Common myeloid progenitor, CD34-positive (primary cell): ENCODE data around the gene SORT1.
A peak's percentile ranks its signal among the peaks of the same experiment; 100 is the strongest.

ENCODE experiments used
- CTCF ChIA-PET: fragments of 350-600 bp; sonication (Branson Sonifier 250); formaldehyde crosslinking; loops from one replicate; lab custom pipeline; 2021; ENCODE audit warnings: antibody characterized with exemption; lab: Charles Lee
- POLR2A ChIA-PET: fragments of 350-600 bp; sonication (Branson Sonifier 250); formaldehyde crosslinking; loops from one replicate; lab custom pipeline; 2021; ENCODE audit warnings: antibody characterized with exemption; lab: Charles Lee
- DNase-seq, 3 donors: peaks; one replicate each; pipeline versions ENCODE4 v3.0.0 to v3.0.0-alpha.2; 2013
- H3K27ac ChIP-seq, 2 experiments: 1 replicate in 1 of 2; 2 replicates in 1 of 2; pipeline ENCODE4 v1.7.0; 2013; ENCODE audit warnings: inconsistent platforms in 2 of 2, low read length in 2 of 2, mild to moderate bottlenecking in 2 of 2, low read depth in 1 of 2, moderate library complexity in 1 of 2; ENCODE audit not compliant: severe bottlenecking in 2 of 2, insufficient read depth in 1 of 2, poor library complexity in 1 of 2
- H3K27me3 ChIP-seq, 5 experiments: replicated peaks in 2 of 5; 1 replicate in 3 of 5; 2 replicates in 2 of 5; pipeline versions ENCODE4 v1.6.1 to v1.7.0; 2013; ENCODE audit warnings: low read length in 4 of 5, mild to moderate bottlenecking in 2 of 5, moderate library complexity in 2 of 5, inconsistent platforms in 1 of 5; ENCODE audit not compliant: insufficient read depth in 5 of 5, control insufficient read depth in 4 of 5
- H3K36me3 ChIP-seq, 4 experiments: 1 replicate in 2 of 4; 2 replicates in 2 of 4; pipeline versions ENCODE4 v1.6.1 to v1.7.0; 2013; ENCODE audit warnings: low read length in 3 of 4, control low read depth in 1 of 4, mild to moderate bottlenecking in 1 of 4; ENCODE audit not compliant: control insufficient read depth in 4 of 4, insufficient read depth in 4 of 4
- H3K4me1 ChIP-seq, 4 experiments: 1 replicate in 3 of 4; 2 replicates in 1 of 4; pipeline versions ENCODE4 v1.6.1 to v1.7.1; 2013; ENCODE audit warnings: low read length in 3 of 4, mild to moderate bottlenecking in 3 of 4, control low read depth in 1 of 4, inconsistent platforms in 1 of 4, moderate library complexity in 1 of 4; ENCODE audit not compliant: control insufficient read depth in 4 of 4, insufficient read depth in 4 of 4; ENCODE audit errors: control extremely low read depth in 1 of 4
- H3K4me3 ChIP-seq, 7 experiments: 1 replicate in 4 of 7; 2 replicates in 3 of 7; pipeline versions ENCODE4 v1.5.1 to v1.7.0; 2013; ENCODE audit warnings: mild to moderate bottlenecking in 7 of 7, low read length in 6 of 7, moderate library complexity in 6 of 7, inconsistent platforms in 2 of 7, low read depth in 2 of 7, control low read depth in 1 of 7; ENCODE audit not compliant: insufficient read depth in 4 of 7, control insufficient read depth in 1 of 7; ENCODE audit errors: extremely low read depth in 1 of 7
- H3K9me3 ChIP-seq, 5 experiments: 1 replicate in 4 of 5; 2 replicates in 1 of 5; pipeline versions ENCODE4 v1.6.1 to v1.7.1; 2013; ENCODE audit warnings: low read length in 4 of 5, mild to moderate bottlenecking in 2 of 5, inconsistent platforms in 1 of 5, low read depth in 1 of 5, moderate library complexity in 1 of 5; ENCODE audit not compliant: control insufficient read depth in 4 of 5, insufficient read depth in 2 of 5; ENCODE audit errors: control extremely low read depth in 1 of 5
- WGBS: methylation state at CpG from one replicate; pipeline ENCODE4 v1.1.5; 2013; ENCODE audit not compliant: insufficient coverage; 5-methylcytosine and 5-hydroxymethylcytosine counted together

The SORT1 gene

DNA sequence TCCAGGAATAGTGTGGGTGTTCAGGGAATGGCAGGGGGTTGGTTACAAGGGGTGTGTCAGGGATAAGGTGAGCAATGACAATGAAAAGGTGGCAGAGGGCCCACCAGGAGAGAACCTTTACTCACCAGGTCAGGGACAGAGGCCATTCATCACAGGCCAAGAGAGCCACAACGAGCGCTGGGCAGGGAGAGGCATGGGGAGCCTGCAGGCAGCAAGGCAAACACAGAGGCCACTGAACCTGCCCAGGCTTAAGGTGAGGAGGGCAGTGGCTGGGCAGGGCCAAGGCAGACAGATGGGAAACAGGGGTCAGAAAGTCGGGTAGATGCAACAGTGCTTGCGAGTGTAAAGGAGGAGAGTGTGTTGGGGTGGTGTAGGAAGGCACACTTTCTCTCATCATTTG, 62.6 kb downstream of the SORT1 start:
- 100% methylated on average over 2 of the region's 4 CpGs for WGBS
- Histone ChIP-seq H3K27ac (no peak overlapping the region), H3K4me1 (no peaks in the 10 kb centered on the region), H3K9me3 (peaks cover 0 to 14% (median 1%) of the 10 kb centered on the region in 5 experiments), H3K4me3 (no peak overlapping the region), H3K36me3 (peaks cover under 1 to 29% (median 8%) of the 10 kb centered on the region in 4 experiments), H3K27me3 (no peaks in the 10 kb centered on the region)
- no peak for DNase-seq
- CTCF ChIA-PET, result no interaction called here
- POLR2A ChIA-PET, result no interaction called here

DNA sequence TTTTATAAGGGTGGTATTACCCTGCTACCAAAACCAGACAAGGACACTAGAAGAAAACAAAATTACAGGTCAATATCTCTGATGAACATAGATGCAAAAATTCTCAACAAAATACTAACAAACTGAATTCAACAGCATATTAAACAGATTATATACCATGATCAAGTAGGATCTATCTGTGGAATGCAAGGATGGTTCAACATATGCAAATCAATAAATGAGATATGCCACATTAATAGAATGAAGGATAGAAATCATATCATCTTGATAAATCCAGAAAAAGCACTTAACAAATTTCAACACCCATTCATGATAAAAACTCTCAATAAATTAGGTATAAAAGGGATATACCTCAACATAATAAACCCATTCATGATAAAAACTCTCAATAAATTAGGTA, 66.6 kb downstream of the SORT1 start:
- ChIA-PET POLR2A (no interaction called here), CTCF (no interaction called here)
- H3K36me3 ChIP-seq, result peaks cover 0 to 28% (median 6%) of the 10 kb centered on the region in 4 experiments
- H3K4me1 ChIP-seq, result no peaks in the 10 kb centered on the region
- peak in 2 of 3 donors; percentile 8 for DNase-seq
- peaks cover 0 to 17% (median 4%) of the 10 kb centered on the region in 5 experiments for H3K9me3 ChIP-seq
- no peak overlapping the region for H3K27ac ChIP-seq
- H3K4me3 ChIP-seq, result no peak overlapping the region
- no peaks in the 10 kb centered on the region for H3K27me3 ChIP-seq

DNA sequence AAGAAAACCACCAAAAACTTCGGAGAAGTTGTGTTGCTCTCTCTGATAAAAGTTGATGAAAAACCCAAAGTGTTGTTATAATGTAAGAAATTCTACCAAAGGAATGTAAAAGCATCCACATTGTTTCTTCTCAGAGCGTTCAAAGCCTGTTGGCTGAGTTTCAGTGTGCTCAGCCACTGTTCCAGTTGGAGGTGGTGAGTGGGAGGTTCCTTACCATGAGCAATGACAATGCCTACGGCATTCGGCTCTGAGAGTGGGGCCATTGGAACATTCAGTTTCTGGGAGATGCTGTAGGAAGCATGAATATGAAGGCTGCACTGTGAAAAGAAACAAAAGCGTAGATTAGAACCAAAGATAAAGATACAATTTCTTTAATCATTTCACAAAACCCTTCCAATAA, 70.4 kb downstream of the SORT1 start:
- no peak for DNase-seq
- Histone ChIP-seq H3K4me1 (no peaks in the 10 kb centered on the region), H3K27me3 (no peaks in the 10 kb centered on the region), H3K4me3 (no peak overlapping the region), H3K27ac (no peak overlapping the region), H3K9me3 (peaks cover 0 to 15% (median 3%) of the 10 kb centered on the region in 5 experiments), H3K36me3 (peaks cover 0 to 33% (median 5%) of the 10 kb centered on the region in 4 experiments)
- ChIA-PET POLR2A (interaction anchor here (0.6 kb wide), 1 partner anchor 119 kb away, joined by 3 read pairs; no protein-coding TSS in a partner anchor), CTCF (no interaction called here)
- WGBS, result 100% methylated on average over 1 of the region's 5 CpGs

DNA sequence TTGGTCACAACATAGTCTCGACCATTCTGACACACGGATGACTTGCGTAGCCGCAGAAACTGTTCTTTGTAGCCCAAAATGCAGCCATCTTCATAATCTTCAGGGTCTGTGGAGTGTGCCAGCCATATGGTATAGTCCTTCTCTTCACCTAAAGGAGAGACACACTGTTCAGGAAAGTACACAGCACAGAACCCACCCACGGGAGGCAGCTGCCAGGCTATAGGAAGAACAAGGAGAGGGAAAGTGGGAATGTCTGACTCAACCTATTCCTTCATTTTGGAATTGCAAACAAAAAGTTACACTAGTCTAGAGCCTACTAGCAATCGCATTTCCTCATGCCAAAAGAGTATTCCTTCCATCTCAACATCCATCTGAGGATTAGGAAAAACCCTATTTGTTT, 74.7 kb downstream of the SORT1 start:
- Histone ChIP-seq H3K4me3 (no peak overlapping the region), H3K27me3 (no peaks in the 10 kb centered on the region), H3K36me3 (peaks cover 0 to 42% (median 4%) of the 10 kb centered on the region in 4 experiments), H3K9me3 (no peaks in the 10 kb centered on the region), H3K4me1 (no peaks in the 10 kb centered on the region), H3K27ac (no peak overlapping the region)
- POLR2A ChIA-PET, result interaction anchor here (0.6 kb wide), 1 partner anchor 19 kb away, joined by 4 read pairs; no protein-coding TSS in a partner anchor
- DNase-seq, result no peak
- CTCF ChIA-PET, result interaction anchor here (1.2 kb wide), 1 partner anchor 18 kb away, joined by 3 read pairs; no protein-coding TSS in a partner anchor
- 100% methylated on average over 4 of the region's 6 CpGs for WGBS

DNA sequence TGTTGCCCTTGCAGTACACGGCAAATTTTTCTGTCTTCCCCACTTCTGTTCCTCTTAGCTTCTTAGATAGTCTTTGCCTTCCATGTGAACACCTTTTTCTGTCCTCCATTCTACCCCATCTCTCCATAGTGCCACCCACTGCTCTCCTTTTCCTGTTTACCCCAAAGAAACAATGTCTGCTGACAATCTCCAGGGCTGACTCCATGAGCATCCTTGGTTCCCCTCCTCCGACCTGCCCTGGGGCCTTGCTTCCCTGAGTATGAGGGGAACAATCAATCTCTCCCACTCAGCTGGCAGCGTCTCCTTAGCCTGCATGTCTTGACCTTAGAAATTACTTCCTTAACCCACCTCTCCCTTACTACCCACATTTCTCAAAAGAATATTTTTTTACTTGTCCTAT, 78.6 kb downstream of the SORT1 start:
- Histone ChIP-seq H3K27me3 (no peaks in the 10 kb centered on the region), H3K27ac (no peak overlapping the region), H3K36me3 (peaks cover 0 to 43% (median 1%) of the 10 kb centered on the region in 4 experiments), H3K9me3 (no peaks in the 10 kb centered on the region), H3K4me3 (no peak overlapping the region), H3K4me1 (no peaks in the 10 kb centered on the region)
- POLR2A ChIA-PET, result no interaction called here
- CTCF ChIA-PET, result interaction anchor here (3.9 kb wide), 1 partner anchor 11 kb away, joined by 17 read pairs; the partner anchor contains the start of gene MYBPHL
- DNase-seq, result no peak
- WGBS, result 93% methylated on average over 3 of the region's 3 CpGs

DNA sequence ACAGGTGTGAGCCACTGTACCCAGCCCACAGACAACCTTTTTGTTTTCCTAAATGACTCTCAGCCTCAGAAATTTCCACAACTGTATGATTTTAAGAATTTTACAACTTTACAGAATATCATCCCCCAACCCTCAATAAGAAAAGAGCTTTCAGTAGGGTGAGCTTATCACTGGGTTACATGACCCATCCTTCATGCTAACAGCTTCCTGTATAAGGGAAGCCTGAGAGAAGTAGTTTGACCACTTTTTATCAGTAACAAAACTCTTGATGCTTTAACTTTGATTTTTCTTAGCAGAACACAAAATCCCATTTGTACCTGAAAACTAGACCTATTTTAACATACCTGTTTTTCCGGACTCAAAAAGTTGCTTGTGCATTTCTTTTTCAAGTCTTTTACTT, 81.2 kb downstream of the SORT1 start:
- H3K27me3 ChIP-seq, result no peaks in the 10 kb centered on the region
- POLR2A ChIA-PET, result interaction anchor here (0.6 kb wide), 1 partner anchor 21 kb away, joined by 3 read pairs; no protein-coding TSS in a partner anchor
- peaks cover 0 to 35% (median 1%) of the 10 kb centered on the region in 4 experiments for H3K36me3 ChIP-seq
- no peak overlapping the region for H3K27ac ChIP-seq
- DNase-seq, result peak; percentile 9 to 64 (median 38)
- H3K9me3 ChIP-seq, result no peaks in the 10 kb centered on the region
- WGBS, result 100% methylated on average over 1 of the region's 1 CpG
- peaks cover 0 to 2% (median 0%) of the 10 kb centered on the region in 4 experiments for H3K4me1 ChIP-seq
- CTCF ChIA-PET, result interaction anchor here (3.9 kb wide), 1 partner anchor 9 kb away, joined by 17 read pairs; the partner anchor contains the start of gene MYBPHL
- H3K4me3 ChIP-seq, result no peak overlapping the region

DNA sequence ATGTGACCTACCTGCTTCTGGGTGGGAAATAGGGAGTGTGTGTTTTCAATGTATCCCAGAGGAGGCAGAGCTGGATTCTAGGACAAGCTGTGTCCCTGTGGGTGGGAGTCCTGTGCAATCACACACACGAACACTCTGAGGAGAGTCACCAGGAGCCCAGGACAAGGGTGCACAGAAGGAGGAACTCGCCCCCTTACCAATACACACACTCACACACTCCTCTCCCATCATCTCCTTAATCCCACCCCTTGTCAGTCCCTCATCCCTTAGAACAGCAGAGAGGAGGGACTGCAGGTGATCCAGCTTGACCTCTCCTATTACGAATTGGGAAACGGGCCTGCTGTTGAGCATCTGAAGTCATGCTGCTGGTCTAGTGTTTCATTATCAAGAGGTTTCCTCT, 82.4 kb downstream of the SORT1 start:
- CTCF ChIA-PET, result interaction anchor here (3.9 kb wide), 1 partner anchor 7 kb away, joined by 17 read pairs; the partner anchor contains the start of gene MYBPHL

More for the DNA sequence above, 82.4 kb downstream of the SORT1 start:
- Histone ChIP-seq H3K9me3 (no peaks in the 10 kb centered on the region), H3K27ac (no peak overlapping the region), H3K36me3 (peaks cover 0 to 24% (median 0%) of the 10 kb centered on the region in 4 experiments), H3K4me1 (peaks cover 0 to 2% (median 0%) of the 10 kb centered on the region in 4 experiments), H3K4me3 (no peak overlapping the region), H3K27me3 (no peaks in the 10 kb centered on the region)
- DNase-seq, result no peak
- POLR2A ChIA-PET, result no interaction called here
- 93% methylated on average over 3 of the region's 4 CpGs for WGBS
